ENCODE data around the gene BANP. TPM values are rescaled to one million over a fixed set of nuclear protein-coding genes. Genes with fewer than 3 reads are reported as not detected.
"Not testable (repeated sequence)": the region's sequence is repeated elsewhere in the genome, so short reads cannot be mapped to it uniquely, and the experiment has no call there.

BANP gene
- total and polyA plus RNA-seq, 2 donors (not counting 3 experiments of a cell fraction or from before 2014, with no cell fraction given) = 22.4 to 33.8 TPM

GRCh38 chr16:88016386-88016785, 65.2 kb downstream of the BANP start:
- H3K79me2 ChIP-seq (ENCODE audit: control insufficient read depth, insufficient read depth, low read length); FAIRE-seq; BruUV-seq (replicated peaks); H3K9ac ChIP-seq (replicated peaks; ENCODE audit: extremely low read depth, insufficient read depth, low read length); H2AFZ ChIP-seq (ENCODE audit: low read depth, low read length); dilution Hi-C loops (cut with MboI; ENCODE audit: extremely low pct_ligation_motif_present, low sequenced_read_pairs); POLR2A ChIA-PET; H4K20me1 ChIP-seq (replicated peaks; ENCODE audit: control insufficient read depth, extremely low read depth, insufficient read depth, low read length); H3K9me3 ChIP-seq (replicated peaks; ENCODE audit: control insufficient read depth, insufficient read depth, low read length); intact Hi-C loops (cut with micrococcal nuclease); H3K36me3 ChIP-seq (ENCODE audit: control insufficient read depth in 2 of 2, extremely low read depth in 1 of 2, insufficient read depth in 2 of 2, low read length in 2 of 2); H3K4me1 ChIP-seq (ENCODE audit: control insufficient read depth, extremely low read depth, insufficient read depth, low read length); H3K27me3 ChIP-seq (ENCODE audit: control insufficient read depth in 2 of 2, insufficient read depth in 2 of 2, low read length in 2 of 2); H3K4me3 ChIP-seq (replicated peaks in 1 of 3; ENCODE audit: insufficient read depth in 1 of 3, low read depth in 1 of 3, low read length in 3 of 3); H3K9me1 ChIP-seq (replicated peaks; ENCODE audit: control insufficient read depth, extremely low read depth, insufficient read depth, low read length); H3K27ac ChIP-seq (ENCODE audit: insufficient read depth, low read depth, low read length); CTCF ChIA-PET; H3K4me2 ChIP-seq (ENCODE audit: insufficient read depth, low read length); DNase-seq (ENCODE audit: low read depth, low spot score): not testable (repeated sequence)

- CTCF ChIA-PET = no interaction called here
Measured at GRCh38 chr16:88016964-88017363, 65.7 kb downstream of the BANP start.

More at GRCh38 chr16:88016964-88017363, 65.7 kb downstream of the BANP start:
- Histone ChIP-seq H3K27me3 (ENCODE audit: control insufficient read depth in 2 of 2, insufficient read depth in 2 of 2, low read length in 2 of 2) (no peaks in the 10 kb centered on the region), H3K9ac (replicated peaks; ENCODE audit: extremely low read depth, insufficient read depth, low read length) (no peak overlapping the region), H2AFZ (ENCODE audit: low read depth, low read length) (no peak overlapping the region), H3K27ac (ENCODE audit: insufficient read depth, low read depth, low read length) (no peak overlapping the region), H3K79me2 (ENCODE audit: control insufficient read depth, insufficient read depth, low read length) (no peaks in the 10 kb centered on the region), H4K20me1 (replicated peaks; ENCODE audit: control insufficient read depth, extremely low read depth, insufficient read depth, low read length) (no peaks in the 10 kb centered on the region), H3K36me3 (ENCODE audit: control insufficient read depth in 2 of 2, extremely low read depth in 1 of 2, insufficient read depth in 2 of 2, low read length in 2 of 2) (peaks cover 0 to 2% of the 10 kb centered on the region in 2 experiments), H3K9me3 (replicated peaks; ENCODE audit: control insufficient read depth, insufficient read depth, low read length) (no peaks in the 10 kb centered on the region), H3K4me2 (ENCODE audit: insufficient read depth, low read length) (no peak overlapping the region), H3K9me1 (replicated peaks; ENCODE audit: control insufficient read depth, extremely low read depth, insufficient read depth, low read length) (no peaks in the 10 kb centered on the region), H3K4me3 (replicated peaks in 1 of 3; ENCODE audit: insufficient read depth in 1 of 3, low read depth in 1 of 3, low read length in 3 of 3) (no peak overlapping the region), H3K4me1 (ENCODE audit: control insufficient read depth, extremely low read depth, insufficient read depth, low read length) (no peaks in the 10 kb centered on the region)
- TF ChIP-seq POLR2AphosphoS5 (IDR thresholded peaks at IDR 0.05; ENCODE audit: insufficient read depth, low read depth, low read length) = no peak
- TF ChIP-seq MAX (IDR thresholded peaks at IDR 0.05; ENCODE audit: insufficient read depth, insufficient read length) = no peak
- TF ChIP-seq GATA2 (IDR thresholded peaks at IDR 0.05; ENCODE audit: insufficient read depth, insufficient read length, low read depth, low read length) = no peak
- no peak for TF ChIP-seq FOS (IDR thresholded peaks at IDR 0.05; ENCODE audit: borderline replicate concordance, insufficient read depth, low read length)
- TF ChIP-seq EZH2 (IDR thresholded peaks at IDR 0.05; ENCODE audit: borderline replicate concordance, low read depth, low read length, severe bottlenecking) = no peak
- TF ChIP-seq MYC (IDR thresholded peaks at IDR 0.05; ENCODE audit: low read depth, low read length) = no peak
- TF ChIP-seq POLR2A (IDR thresholded peaks at IDR 0.05; ENCODE audit: low read depth, low read length) = no peak
- no peak for TF ChIP-seq JUN (IDR thresholded peaks at IDR 0.05; ENCODE audit: borderline replicate concordance, insufficient read depth, insufficient read length, low read depth)
- TF ChIP-seq CTCF (IDR thresholded peaks at IDR 0.05; ENCODE audit: extremely low read depth in 1 of 2, insufficient read depth in 1 of 2, low read depth in 1 of 2, low read length in 2 of 2) = no peak
- no TSS peak for BruUV-seq (replicated peaks)
- dilution Hi-C loops (cut with MboI; ENCODE audit: extremely low pct_ligation_motif_present, low sequenced_read_pairs) (no loop called here), intact Hi-C loops (cut with micrococcal nuclease) (no loop called here)
- FAIRE-seq = peak; percentile 18
- DNase-seq (ENCODE audit: low read depth, low spot score) = no peak
- POLR2A ChIA-PET = no interaction called here

All from endothelial cell of umbilical vein (primary cell).